Colonic mucosa (tissue), 4 donors: Measurements from ENCODE around the gene TM4SF18. TPM values are rescaled to one million over a fixed set of nuclear protein-coding genes. Genes with fewer than 3 reads are reported as not detected.
A peak's percentile ranks its signal among the peaks of the same experiment; 100 is the strongest.

ENCODE experiments used
- DNase-seq: peaks from one replicate; pipeline ENCODE4 v3.0.0-alpha.2; 2020
- H3K27ac ChIP-seq: fragments of 200-600 bp; one replicate; pipeline ENCODE4 v1.8.0; 2021
- H3K27me3 ChIP-seq: fragments of 200-600 bp; one replicate; pipeline ENCODE4 v1.8.0; 2021
- H3K36me3 ChIP-seq: fragments of 200-600 bp; one replicate; pipeline ENCODE4 v1.8.0; 2021
- H3K4me1 ChIP-seq: fragments of 200-600 bp; one replicate; pipeline ENCODE4 v1.8.0; 2021; ENCODE audit warnings: mild to moderate bottlenecking
- H3K4me3 ChIP-seq: fragments of 200-600 bp; one replicate; pipeline ENCODE4 v1.8.0; 2021
- H3K9ac ChIP-seq, 2 donors: one replicate each; pipeline ENCODE4 v1.7.0; 2013; ENCODE audit warnings: control low read depth in 2 of 2, low read depth in 2 of 2, low read length in 2 of 2
- H3K9me3 ChIP-seq: fragments of 200-600 bp; one replicate; pipeline ENCODE4 v1.8.0; 2021
- CTCF ChIP-seq: fragments of 200-600 bp; IDR thresholded peaks from one replicate; pipeline ENCODE4 v1.8.0; 2022; ENCODE audit warnings: antibody characterized with exemption, mild to moderate bottlenecking
- intact Hi-C: fragments of 100-400 bp; cut with DNase I; formaldehyde crosslinking; loops from one replicate; pipeline ENCODE4 v1.14.1; 2022
- total RNA-seq, 2 donors: library from RNA; stranded (reverse); fragmentation: NEBNext Ultra II Directional in 1 of 2; extraction: Animal tissue kit (Norgen Biotek cat#: 25700) in 1 of 2; gene quantifications; one replicate each; pipeline ENCODE4 v1.2.1, GENCODE V29; 2021
- donor health status: healthy.
- donor health status: DM: no; HTN: no; CAD: no.
- donor health status: DM: no; HTN: no; CAD: no.

Gene TM4SF18
- total RNA-seq, 2 donors from 2014 or later, result 0.72 to 2.1 TPM

GRCh38 chr3:149369991-149370866, 36.8 kb upstream of the TM4SF18 start:
- intact Hi-C loops, result no loop called here
- DNase-seq, result no peak
- Histone ChIP-seq H3K9ac (peak overlapping the region in 1 of 2 donors; percentile 14), H3K9me3 (no peaks in the 10 kb centered on the region), H3K27me3 (no peaks in the 10 kb centered on the region), H3K27ac (peak overlapping the region; percentile 71), H3K4me1 (peaks cover 11% of the 10 kb centered on the region), H3K4me3 (no peak overlapping the region), H3K36me3 (no peaks in the 10 kb centered on the region)
- TF ChIP-seq CTCF, result no peak

- Histone ChIP-seq H3K36me3 (no peaks in the 10 kb centered on the region), H3K4me1 (peaks cover 11% of the 10 kb centered on the region), H3K4me3 (no peak overlapping the region), H3K9ac (peak overlapping the region in 1 of 2 donors; percentile 40), H3K27ac (peak overlapping the region; percentile 71), H3K27me3 (no peaks in the 10 kb centered on the region), H3K9me3 (no peaks in the 10 kb centered on the region)
- intact Hi-C loops, result no loop called here
- DNase-seq, result no peak
- TF ChIP-seq CTCF, result no peak
Observed at GRCh38 chr3:149368674-149369497, 35.5 kb upstream of the TM4SF18 start.

GRCh38 chr3:149368201-149368673, 34.8 kb upstream of the TM4SF18 start:
- Histone ChIP-seq H3K9me3 (no peaks in the 10 kb centered on the region), H3K9ac (peak overlapping the region in 1 of 2 donors; percentile 40), H3K4me1 (peaks cover 11% of the 10 kb centered on the region), H3K36me3 (no peaks in the 10 kb centered on the region), H3K27ac (peak overlapping the region; percentile 71), H3K27me3 (no peaks in the 10 kb centered on the region), H3K4me3 (no peak overlapping the region)
- peak; percentile 68 for DNase-seq
- no peak for TF ChIP-seq CTCF
- intact Hi-C loops, result no loop called here

GRCh38 chr3:149366941-149367840, 33.8 kb upstream of the TM4SF18 start:
- H3K27ac ChIP-seq, result peak overlapping the region; percentile 52
- intact Hi-C loops, result no loop called here
- no peak overlapping the region for H3K9ac ChIP-seq

More at GRCh38 chr3:149366941-149367840, 33.8 kb upstream of the TM4SF18 start:
- Histone ChIP-seq H3K27me3 (no peaks in the 10 kb centered on the region), H3K4me3 (no peak overlapping the region), H3K4me1 (peaks cover 11% of the 10 kb centered on the region), H3K9me3 (no peaks in the 10 kb centered on the region), H3K36me3 (no peaks in the 10 kb centered on the region)
- no peak for TF ChIP-seq CTCF
- DNase-seq, result peak; percentile 74
